ENCODE results near the gene KCNQ2.

Gene KCNQ2

GRCh38 chr20:63417097-63417737 is 55.2 kb downstream of the KCNQ2 start:
- no peak for DNase-seq (ENCODE audit: low spot score)

- DNase-seq (ENCODE audit: low spot score), result no peak
Observed at GRCh38 chr20:63416631-63417030, 55.8 kb downstream of the KCNQ2 start.

DNA sequence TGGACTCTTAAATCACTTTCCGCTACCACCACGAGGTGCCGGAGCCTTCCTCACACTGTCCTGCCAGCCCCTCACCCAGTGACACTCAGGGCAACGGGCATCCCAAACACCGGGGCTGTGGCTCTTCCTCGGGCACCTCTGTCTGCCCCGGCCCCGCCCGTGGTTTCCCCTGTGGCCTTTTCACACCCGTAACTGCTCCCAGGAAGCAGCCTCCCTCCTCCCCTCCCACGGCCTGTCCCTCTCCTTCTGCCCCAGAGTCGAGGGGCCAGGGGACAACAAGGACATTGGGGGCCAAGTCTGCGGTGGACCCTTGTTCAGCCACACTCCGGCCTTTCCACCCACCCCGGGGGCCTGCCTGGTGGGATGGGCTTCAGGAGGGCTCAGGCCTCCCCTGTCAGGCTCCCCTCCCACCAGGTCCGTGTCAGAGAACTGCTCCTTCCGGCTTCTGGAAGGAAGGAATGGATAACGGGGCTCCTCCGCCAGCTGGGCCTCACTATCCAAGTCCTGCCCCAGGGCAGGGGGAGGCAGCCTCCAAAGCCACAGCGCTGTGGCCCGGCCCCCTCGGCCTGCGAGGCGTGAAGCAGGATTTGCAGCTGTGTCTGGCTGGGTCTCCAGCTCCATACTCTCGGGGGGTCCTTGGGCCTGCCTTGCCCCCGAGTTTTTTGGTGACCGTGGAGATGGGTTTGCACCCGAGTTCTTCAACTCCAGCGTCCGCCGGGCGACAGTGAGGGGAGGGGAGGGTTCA is 56.6 kb downstream of the KCNQ2 start:
- DNase-seq (ENCODE audit: low spot score), result no peak

DNA sequence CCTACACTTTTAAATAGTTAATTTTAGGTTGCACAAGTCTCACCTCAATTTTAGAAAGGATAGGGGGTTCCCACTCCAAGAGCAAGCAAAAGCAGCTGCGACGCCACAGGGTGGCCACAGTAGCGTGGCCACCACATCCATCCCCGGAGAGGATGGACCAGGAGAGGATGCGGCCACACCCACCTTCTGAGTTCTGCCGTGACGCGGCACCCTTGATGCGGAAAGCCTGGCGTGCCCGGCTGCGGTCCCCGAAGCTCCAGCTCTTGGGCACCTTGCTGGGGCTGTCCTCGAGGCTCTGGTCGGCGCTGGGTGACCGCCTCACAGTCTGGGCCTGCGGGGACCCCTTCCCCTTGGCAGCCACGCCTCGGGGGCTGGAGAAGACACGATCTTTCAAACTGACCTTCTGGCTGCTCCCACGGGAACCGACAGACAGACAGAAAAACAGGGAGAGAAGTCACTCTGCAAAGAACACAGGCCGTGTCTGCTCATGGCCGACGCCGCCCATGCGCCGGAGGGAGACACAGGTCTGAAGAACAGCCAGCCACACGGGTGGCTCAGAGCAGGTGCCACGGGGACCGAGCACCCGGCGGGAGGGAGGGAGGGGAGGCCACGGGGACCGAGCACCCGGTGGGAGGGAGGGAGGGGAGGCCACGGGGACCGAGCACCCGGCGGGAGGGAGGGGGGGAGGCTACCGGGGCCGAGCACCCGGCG is 57.6 kb downstream of the KCNQ2 start:
- no peak for DNase-seq (ENCODE audit: low spot score)

DNA sequence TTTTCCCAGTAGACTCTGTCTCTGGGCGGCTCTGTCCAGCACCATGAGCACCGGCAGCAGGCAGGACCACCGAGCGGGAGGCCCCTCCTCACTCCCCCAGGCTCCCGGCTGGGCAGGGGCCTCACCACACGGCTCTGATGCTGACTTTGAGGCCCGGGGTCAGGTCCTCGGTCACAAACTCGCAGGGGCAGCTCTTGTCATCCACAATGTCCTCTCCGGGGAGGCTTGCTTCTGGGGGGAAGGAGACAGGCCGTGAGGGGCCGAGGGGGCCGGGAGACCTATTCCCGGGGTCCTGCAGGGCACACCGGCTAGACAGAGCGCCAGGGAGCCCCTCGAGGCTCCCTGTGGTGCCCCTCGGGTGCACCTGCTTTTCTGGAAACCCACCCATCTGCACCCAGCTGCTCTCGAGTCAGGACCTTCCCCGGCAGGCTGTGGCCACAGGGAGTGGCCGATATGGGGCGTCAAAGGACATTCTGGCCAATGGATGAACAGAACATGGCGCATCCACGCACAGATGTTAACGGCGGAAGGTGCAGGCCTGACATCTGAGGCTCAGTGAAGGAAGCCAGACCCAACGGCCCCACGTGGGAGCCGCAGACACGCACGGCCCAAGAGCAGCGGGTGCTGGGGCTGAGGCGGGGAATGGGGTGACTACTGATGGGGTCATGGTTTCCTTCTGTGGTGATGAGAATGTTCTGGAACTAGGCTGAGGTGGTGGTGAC is 58.3 kb downstream of the KCNQ2 start:
- DNase-seq (ENCODE audit: low spot score), result no peak

- DNase-seq (ENCODE audit: low spot score), result no peak
Observed at GRCh38 chr20:63413323-63413722, 59.1 kb downstream of the KCNQ2 start.

DNA sequence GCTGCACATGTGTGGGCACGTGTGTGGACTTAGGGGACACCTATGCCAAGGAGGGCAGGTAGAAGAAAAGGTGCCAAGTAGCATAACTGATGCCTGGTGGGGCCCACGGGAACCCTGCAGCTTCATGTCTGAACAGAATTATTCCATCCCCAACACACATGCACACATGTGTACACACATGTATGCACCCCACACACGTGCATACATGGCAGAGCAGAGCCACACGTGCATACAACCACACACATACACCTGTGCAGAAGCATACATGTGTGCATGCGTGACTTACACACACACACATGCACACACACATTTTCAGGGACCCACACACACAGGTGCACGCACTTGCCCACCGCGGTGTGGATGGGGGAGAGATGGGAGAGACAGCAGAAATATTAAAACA is 59.6 kb downstream of the KCNQ2 start:
- DNase-seq (ENCODE audit: low spot score), result no peak

DNA sequence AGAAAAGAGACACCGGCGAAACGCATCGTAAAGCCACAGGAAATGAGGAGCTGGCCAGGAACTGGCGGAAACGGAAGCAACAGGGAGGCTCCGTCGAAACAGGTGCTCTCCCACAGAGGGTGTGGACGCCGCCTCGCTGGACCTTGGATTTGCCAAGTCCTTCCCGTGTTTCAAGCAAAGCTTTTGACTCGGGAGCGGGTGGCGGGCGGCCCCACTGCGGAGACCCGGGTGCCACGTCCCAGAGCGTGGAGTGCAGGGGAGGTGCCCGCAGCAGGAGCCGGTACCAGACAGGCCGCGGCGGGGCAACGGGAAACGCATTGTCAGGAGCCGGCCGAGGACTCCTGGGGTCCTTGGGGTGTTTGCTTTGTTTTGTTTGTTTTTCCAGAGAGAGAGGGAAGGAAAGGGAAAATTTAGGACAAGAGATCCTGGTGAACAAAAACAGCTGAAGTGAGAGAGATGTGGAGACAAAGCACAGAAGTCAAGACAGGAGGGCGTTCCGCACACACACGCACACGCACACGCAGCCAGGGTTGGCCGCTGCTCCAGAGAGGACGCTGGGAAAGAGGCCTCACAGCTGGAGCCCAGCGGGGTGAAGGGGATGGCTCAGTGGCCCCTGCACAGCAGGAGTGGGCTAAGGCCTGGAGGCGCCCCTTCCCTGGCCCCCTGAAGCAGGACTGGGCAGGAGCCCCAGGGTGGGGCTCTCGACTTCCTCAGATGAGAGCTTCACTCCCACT is 60.4 kb downstream of the KCNQ2 start:
- DNase-seq (ENCODE audit: low spot score), result no peak

- no peak for DNase-seq (ENCODE audit: low spot score)
Observed at GRCh38 chr20:63411151-63411897, 61.1 kb downstream of the KCNQ2 start.

DNA sequence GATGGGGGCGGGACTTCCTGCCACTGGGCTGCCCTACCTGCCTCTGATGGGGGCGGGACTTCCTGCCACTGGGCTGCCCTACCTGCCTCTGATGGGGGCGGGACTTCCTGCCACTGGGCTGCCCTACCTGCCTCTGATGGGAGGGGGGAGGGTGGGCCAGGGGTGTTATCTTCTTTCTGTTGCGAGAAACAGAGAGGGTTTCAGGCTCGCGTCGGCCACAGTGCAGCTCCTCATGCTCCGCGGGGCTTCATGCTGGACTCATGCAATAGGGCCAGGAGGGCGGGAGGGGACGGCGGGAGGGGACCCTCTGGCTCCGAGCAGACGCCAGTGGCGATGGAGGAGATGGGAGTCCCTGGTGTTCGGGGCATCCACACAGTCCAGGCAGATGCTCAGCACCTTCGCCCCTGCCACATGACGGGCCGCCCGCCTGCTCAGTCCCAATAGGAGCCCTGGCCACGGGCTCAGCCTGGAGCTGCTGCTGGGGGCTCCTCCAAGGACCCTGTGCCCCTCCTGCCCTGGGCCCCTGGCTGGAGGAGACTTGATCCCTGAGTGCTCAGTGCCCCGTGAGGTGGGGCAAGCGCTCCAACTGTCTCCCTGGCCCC is 62.5 kb downstream of the KCNQ2 start:
- DNase-seq (ENCODE audit: low spot score), result no peak

DNA sequence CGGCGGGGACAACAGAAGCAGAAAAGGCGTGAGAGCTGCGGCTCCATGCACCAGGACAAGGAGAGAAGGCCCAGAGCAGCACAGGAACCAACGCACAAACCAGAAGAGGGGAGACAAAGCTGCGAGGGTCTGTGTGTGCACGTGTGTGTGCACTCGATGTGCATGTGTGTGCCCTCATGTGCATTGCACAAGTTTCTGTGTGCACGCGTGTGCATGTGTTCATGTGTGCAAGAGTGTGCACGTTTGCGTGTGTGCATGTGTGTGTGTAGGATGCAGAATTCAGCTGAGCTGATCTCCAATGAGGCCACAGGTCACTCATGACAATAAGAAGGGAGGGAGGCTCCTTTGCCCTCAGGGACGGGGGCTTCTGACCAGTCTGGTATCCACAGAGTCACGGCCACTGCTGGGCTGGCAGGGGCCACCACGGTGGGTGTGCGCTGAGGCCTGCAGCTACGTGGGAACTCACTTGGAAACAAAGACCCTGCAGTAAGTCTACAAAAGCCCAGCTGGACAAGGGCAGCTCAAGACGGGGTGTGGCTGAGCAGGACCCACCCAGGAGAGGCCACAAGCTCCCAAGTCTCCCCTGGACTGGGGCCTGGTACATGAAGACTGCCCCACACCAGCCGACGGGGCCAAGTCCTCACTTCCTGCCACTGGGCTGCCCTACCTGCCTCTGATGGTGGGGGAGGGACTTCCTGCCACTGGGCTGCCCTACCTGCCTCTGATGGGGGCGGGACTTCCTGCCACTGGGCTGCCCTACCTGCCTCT is 63.2 kb downstream of the KCNQ2 start:
- no peak for DNase-seq (ENCODE audit: low spot score)

DNA sequence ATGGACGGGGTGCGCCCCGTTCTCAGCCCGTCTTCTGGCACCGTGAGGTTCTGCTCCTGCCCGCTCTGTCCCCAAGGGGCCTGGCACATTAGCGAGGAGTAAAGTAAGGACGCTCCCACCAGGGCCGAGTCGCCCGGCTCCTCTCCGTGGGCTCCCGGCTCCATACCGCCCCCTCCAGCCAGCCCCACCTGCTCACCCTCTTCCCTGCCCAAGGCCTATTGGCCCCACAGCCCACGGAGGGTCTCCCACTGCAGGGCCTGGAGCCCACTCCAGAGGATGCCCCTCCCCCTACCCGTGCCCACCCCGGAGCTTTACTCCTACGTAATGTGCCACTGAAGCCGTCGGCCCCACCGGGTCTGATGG is 63.8 kb downstream of the KCNQ2 start:
- no peak for DNase-seq (ENCODE audit: low spot score)

DNA sequence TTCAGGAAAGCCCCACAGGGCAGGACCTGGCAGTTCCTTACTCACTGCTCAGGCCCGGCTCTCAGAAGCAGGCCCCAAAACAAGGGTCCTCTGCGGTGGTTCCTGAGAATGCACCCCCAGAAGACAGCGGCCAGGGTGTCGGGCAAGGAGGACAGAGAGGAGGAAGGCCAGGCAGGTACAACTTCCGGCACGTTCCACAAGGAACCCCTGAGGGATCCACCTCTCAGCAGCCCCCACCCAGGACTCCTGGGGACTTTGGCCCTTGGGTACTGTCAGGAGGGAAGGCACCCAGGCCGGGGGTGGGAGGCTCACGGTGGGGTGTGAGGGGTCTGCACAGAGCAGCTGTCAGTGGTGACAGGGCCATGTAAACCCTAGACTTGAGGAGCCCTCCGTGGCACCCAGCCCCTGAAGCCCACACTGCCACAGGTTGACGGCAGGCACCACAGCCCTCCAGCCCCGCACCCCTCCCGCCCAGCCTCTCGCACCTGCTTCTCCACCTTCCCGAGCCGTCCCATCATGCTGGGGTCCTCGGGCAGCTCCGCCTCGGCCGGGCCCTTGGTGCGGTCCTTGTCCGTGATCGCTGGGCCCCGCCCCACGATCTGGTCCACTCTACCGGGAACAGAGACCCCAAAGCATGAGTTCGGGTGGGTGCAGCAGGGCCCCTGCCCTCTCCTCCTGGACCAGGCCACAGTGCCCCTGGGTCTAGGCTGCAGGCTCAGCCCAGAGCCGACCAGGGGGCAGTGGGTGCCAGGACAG is 64.3 kb downstream of the KCNQ2 start:
- DNase-seq (ENCODE audit: low spot score), result no peak

DNA sequence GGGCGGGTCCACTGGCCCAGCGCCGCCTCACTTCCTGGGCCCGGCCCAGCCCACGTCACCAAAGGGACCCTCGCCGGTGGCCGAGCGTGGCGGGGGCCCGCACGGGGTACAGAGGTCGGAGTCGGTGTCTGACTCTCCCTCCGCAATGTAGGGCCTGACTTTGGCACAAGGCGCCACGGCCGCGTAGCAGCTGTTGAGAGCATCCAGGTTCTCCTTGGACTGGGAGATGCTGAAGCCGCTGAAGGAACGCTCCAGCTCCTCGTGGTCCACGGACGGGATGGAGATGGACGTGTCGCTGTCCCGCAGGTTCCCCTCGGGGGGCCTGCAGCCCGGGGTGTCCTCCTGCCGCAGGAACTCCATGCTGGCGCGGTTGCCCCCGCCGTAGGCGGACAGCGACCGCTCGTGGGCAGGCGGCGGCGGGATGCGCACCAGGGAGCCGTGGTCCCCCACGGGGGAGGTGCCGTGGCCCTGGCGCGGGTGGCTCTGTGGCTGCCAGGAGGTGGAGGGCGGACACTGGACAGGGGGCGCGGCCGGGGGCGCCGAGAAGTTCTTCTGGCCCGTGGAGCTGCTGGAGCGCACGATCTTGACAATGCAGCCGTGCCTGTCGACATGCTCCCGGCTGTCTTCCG is 65.7 kb downstream of the KCNQ2 start:
- no peak for DNase-seq (ENCODE audit: low spot score)

- DNase-seq (ENCODE audit: low spot score), result no peak
Observed at GRCh38 chr20:63406011-63406410, 66.4 kb downstream of the KCNQ2 start.

DNA sequence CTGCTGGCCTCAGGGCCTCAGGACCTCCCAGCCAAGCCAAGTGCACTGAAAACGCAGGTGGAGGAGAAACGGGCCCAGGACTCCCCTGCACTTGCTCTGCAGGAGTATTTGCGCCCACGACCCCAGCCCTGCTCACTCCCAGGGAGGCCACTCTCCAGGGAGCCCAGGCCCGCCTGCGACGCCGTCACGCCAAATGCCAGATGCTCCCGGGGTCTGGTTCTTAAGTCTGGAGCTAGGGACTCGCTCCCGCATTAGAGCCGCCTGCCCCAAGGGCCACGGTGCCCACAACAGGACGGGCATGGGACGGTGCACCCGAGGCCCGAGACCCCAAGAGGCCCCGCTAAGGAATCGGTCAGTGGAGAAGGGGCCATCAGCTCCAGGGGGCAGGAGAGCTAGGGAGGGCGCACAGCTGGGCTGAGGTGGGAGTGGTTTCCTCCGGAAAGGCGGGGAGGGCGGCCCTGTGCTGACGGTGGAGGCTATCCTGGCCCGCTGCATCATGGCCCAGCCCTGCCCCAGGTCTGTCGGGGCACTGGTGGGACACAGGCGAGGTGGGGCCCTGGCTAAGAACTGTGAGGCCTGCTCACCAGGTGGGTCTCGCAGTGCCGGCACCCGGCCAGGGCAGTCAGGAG is 67.2 kb downstream of the KCNQ2 start:
- no peak for DNase-seq (ENCODE audit: low spot score)

DNA sequence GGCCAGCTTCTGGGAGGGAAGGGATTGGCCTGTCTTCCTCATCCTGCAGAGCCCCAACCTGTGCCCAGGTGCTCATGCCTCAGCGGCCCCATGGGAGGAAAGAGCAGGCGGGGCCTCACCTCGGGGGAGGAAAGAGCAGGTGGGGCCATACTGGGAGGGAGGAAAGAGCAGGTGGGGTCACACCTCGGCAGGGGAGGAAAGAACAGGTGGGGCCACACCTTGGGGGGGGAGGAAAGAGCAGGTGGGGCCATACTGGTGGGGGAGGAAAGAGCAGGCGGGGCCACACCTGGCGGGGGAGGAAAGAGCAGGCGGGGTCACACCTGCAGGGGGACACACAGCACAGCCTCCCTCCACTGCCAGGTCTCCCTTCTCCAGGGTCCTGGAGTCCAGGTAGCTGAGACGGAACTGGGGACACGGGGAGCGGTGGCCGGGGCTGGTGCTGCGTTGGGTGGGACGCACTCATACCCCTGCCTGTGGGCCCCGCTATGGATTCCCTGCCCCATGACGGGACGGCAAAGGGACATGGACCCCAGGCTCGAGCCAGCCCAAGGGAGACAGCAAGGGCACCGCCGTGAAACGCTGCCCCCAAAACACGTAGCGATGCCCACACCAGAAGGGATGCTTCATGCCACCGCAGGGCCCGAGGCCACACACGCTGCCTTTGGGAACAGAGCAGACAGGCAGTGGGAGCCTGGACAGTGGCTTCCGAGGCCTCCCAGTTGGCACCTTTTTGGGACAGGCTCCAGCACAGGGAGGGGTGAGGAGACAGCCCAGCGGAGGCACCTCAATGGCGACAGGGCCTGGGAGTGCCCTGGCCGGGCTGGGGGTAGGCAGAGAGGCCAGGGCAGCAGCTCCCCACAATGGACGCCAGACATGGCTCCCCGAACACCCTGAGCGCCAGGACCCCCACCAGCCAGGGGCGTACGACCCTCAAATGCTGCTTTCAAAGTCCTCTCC is 68.0 kb downstream of the KCNQ2 start:
- no peak for DNase-seq (ENCODE audit: low spot score)

All from CD4-positive, alpha-beta T cell treated with Interleukin-6 at 100 ng/mL for 8 hours (primary cell).